ENCODE data around the gene CYB561A3. TPM values are rescaled to one million over a fixed set of nuclear protein-coding genes. Genes with fewer than 3 reads are reported as not detected.

The CYB561A3 gene
- total RNA-seq, 1 experiment from 2014 or later, result 21.7 TPM

GRCh38 chr11:61350803-61351202 lies 10.9 kb downstream of the CYB561A3 start:
- H2BK5ac ChIP-seq (ENCODE audit: insufficient read length, low read length), result no peak overlapping the region
- H2AFZ ChIP-seq (ENCODE audit: low read length), result no peak overlapping the region
- no peak overlapping the region for H4K8ac ChIP-seq (replicated peaks; ENCODE audit: insufficient read length, low read depth, low read length)
- WGBS (ENCODE audit: extremely low coverage, insufficient read length, low lambda C conversion rate), result no CpG with 5 or more reads among the region's 8 CpGs
- no peaks in the 10 kb centered on the region for H3K79me2 ChIP-seq (ENCODE audit: insufficient read depth, low read length)
- no peaks in the 10 kb centered on the region for H3K27me3 ChIP-seq (ENCODE audit: insufficient read depth, low read length)
- Mint-ChIP-seq H3K4me3 (no peak overlapping the region), H3K27me3 (ENCODE audit: low read depth) (no peaks in the 10 kb centered on the region), H3K27ac (no peak overlapping the region; a peak in 1 of 7 replicates), H3K36me3 (ENCODE audit: insufficient read depth in 1 of 3, low read depth in 3 of 3) (peaks cover 7 to 48% (median 31%) of the 10 kb centered on the region in 3 experiments), H3K9me3 (no peaks in the 10 kb centered on the region), H3K4me1 (no peaks in the 10 kb centered on the region)
- TF ChIP-seq CTCF (conservative IDR thresholded peaks at IDR 0.05), result no peak
- no peak for DNase-seq
- H3K23me2 ChIP-seq (ENCODE audit: insufficient read length, low read depth, low read length, poor library complexity, severe bottlenecking), result no peaks in the 10 kb centered on the region
- H4K5ac ChIP-seq (ENCODE audit: insufficient read length, low read depth, low read length), result no peak overlapping the region
- no peak overlapping the region for H3K18ac ChIP-seq (ENCODE audit: insufficient read length, low read depth, low read length)
- H2BK15ac ChIP-seq (ENCODE audit: low read depth, low read length), result no peak overlapping the region
- H2AK5ac ChIP-seq (ENCODE audit: insufficient read length, low read length), result no peak overlapping the region
- no peak overlapping the region for H4K91ac ChIP-seq (ENCODE audit: insufficient read length, low read depth, low read length)
- H4K20me1 ChIP-seq (ENCODE audit: control insufficient read depth, insufficient read depth, insufficient read length), result no peaks in the 10 kb centered on the region
- no peaks in the 10 kb centered on the region for H3K9me3 ChIP-seq (ENCODE audit: control insufficient read depth, low read depth, low read length)
- H3K4me2 ChIP-seq (ENCODE audit: insufficient read depth, insufficient read length, low read length), result no peak overlapping the region
- H2BK12ac ChIP-seq (ENCODE audit: insufficient read length, low read depth, low read length), result no peak overlapping the region
- H2BK20ac ChIP-seq (ENCODE audit: low read depth, low read length, poor library complexity, severe bottlenecking), result no peak overlapping the region
- no peak overlapping the region for H3K14ac ChIP-seq (ENCODE audit: insufficient read depth, low read length)
- H2BK120ac ChIP-seq (ENCODE audit: low read depth, low read length, poor library complexity, severe bottlenecking), result no peak overlapping the region
- H3K79me1 ChIP-seq (ENCODE audit: insufficient read depth, low read depth, low read length, poor library complexity, severe bottlenecking), result no peaks in the 10 kb centered on the region
- no peak overlapping the region for H3K4ac ChIP-seq (ENCODE audit: low read depth, low read length)
- H3K27ac ChIP-seq (ENCODE audit: insufficient read length, low read depth, low read length), result no peak overlapping the region
- no peak overlapping the region for H3K9ac ChIP-seq (ENCODE audit: extremely low read depth, insufficient read length, low read length)
- no peaks in the 10 kb centered on the region for H3K4me1 ChIP-seq (ENCODE audit: insufficient read depth, low read length)
- no peak overlapping the region for H3T11ph ChIP-seq (ENCODE audit: low read length)
- H3K23ac ChIP-seq (ENCODE audit: insufficient read length, low read depth, low read length), result no peak overlapping the region
- H3K56ac ChIP-seq (ENCODE audit: insufficient read length, low read depth, low read length), result no peak overlapping the region
